Aorta (tissue), 5 donors: Measurements from ENCODE around the gene SEPTIN10. TPM values are rescaled to one million over a fixed set of nuclear protein-coding genes. Genes with fewer than 3 reads are reported as not detected.
"Not testable (repeated sequence)": the region's sequence is repeated elsewhere in the genome, so short reads cannot be mapped to it uniquely, and the experiment has no call there.

Source experiments
- ATAC-seq: fragments of 200-7000 bp; cut with Tn5 transposase; one replicate; pipeline ENCODE4 v1.9.1; 2022; ENCODE audit warnings: moderate library complexity; ENCODE audit not compliant: low FRiP score
- DNase-seq, 2 donors: peaks; one replicate each; pipeline ENCODE4 v3.0.0-alpha.2; 2020
- H3K27ac ChIP-seq, 2 donors: one replicate each; pipeline ENCODE4 v1.5.1; 2013; ENCODE audit warnings: low read length in 2 of 2, mild to moderate bottlenecking in 2 of 2, moderate library complexity in 2 of 2, control low read depth in 1 of 2, inconsistent platforms in 1 of 2, low read depth in 1 of 2
- H3K27me3 ChIP-seq, 2 donors: one replicate each; pipeline ENCODE4 v1.6.1; 2013; ENCODE audit warnings: control low read depth in 1 of 2, low read length in 1 of 2, mild to moderate bottlenecking in 1 of 2, moderate library complexity in 1 of 2; ENCODE audit not compliant: insufficient read depth in 2 of 2, control insufficient read depth in 1 of 2
- H3K36me3 ChIP-seq, 2 donors: one replicate each; pipeline ENCODE4 v1.6.1; 2013; ENCODE audit warnings: control low read depth in 1 of 2, low read length in 1 of 2, mild to moderate bottlenecking in 1 of 2; ENCODE audit not compliant: insufficient read depth in 2 of 2, control insufficient read depth in 1 of 2
- H3K4me1 ChIP-seq, 2 donors: one replicate each; pipeline ENCODE4 v1.6.1; 2013; ENCODE audit warnings: low read length in 2 of 2, control low read depth in 1 of 2, mild to moderate bottlenecking in 1 of 2, moderate library complexity in 1 of 2; ENCODE audit not compliant: insufficient read depth in 2 of 2, control insufficient read depth in 1 of 2
- H3K4me3 ChIP-seq, 2 donors: one replicate each; pipeline ENCODE4 v1.5.1; 2013; ENCODE audit warnings: low read length in 2 of 2, control low read depth in 1 of 2, mild to moderate bottlenecking in 1 of 2
- H3K9me3 ChIP-seq: one replicate; pipeline ENCODE4 v1.6.1; 2013; ENCODE audit warnings: mild to moderate bottlenecking, low read length; ENCODE audit not compliant: control insufficient read depth
- WGBS, 2 donors: extraction: QIAGEN DNeasy Blood & Tissue Kit; methylation state at CpG; one replicate each; pipeline ENCODE4 v1.1.7; 2013; 5-methylcytosine and 5-hydroxymethylcytosine counted together
- intact Hi-C, 2 donors: fragments of 100-400 bp; cut with DNase I; formaldehyde crosslinking; loops; one replicate each; pipeline versions ENCODE4 v1.14.2 to v1.15.0; 2022
- polyA plus RNA-seq, 2 donors: library from polyadenylated mRNA; stranded (reverse); fragments of 200-250 nt; gene quantifications; one replicate each; pipeline ENCODE4 v1.2.3, GENCODE V29; 2013
- total RNA-seq, 2 donors: library from RNA; stranded (reverse); fragmentation: NEBNext Ultra II Directional; extraction: Animal tissue kit (Norgen Biotek cat#: 25700); gene quantifications; one replicate each; pipeline ENCODE4 v1.2.1, GENCODE V29; 2021
- donor health status: healthy with polysubstance abuse.
- donor health status: Bipolar disorder and iron deficiency.
- donor health status: DM: no; HTN: no; CAD: no.
- donor health status: DM: no; HTN: no; CAD: no.
- donor health status: DM: yes; HTN: yes; CAD: no.

The SEPTIN10 gene
- total and polyA plus RNA-seq, 4 donors: 80.3 to 132 (median 107) TPM

- Histone ChIP-seq H3K4me1 (peaks cover 0 to 4% of the 10 kb centered on the region in 2 donors), H3K27ac (no peak overlapping the region), H3K4me3 (no peak overlapping the region), H3K27me3 (no peaks in the 10 kb centered on the region), H3K36me3 (peaks cover 0 to 3% of the 10 kb centered on the region in 2 donors), H3K9me3 (no peaks in the 10 kb centered on the region)
- ATAC-seq (no peak), DNase-seq (no peak)
- intact Hi-C loops: no loop called here
- 90 to 95% methylated on average over 16 of the region's 16 CpGs for WGBS, 2 donors
Measured at GRCh38 chr2:109594246-109594885, 19.4 kb downstream of the SEPTIN10 start.

- Histone ChIP-seq H3K9me3 (no peaks in the 10 kb centered on the region), H3K27me3 (no peaks in the 10 kb centered on the region), H3K4me1 (peaks cover 0 to 4% of the 10 kb centered on the region in 2 donors), H3K36me3 (peaks cover 0 to 3% of the 10 kb centered on the region in 2 donors), H3K27ac (no peak overlapping the region), H3K4me3 (no peak overlapping the region)
- ATAC-seq (no peak), DNase-seq (no peak)
- 90 to 95% methylated on average over 3 of the region's 3 CpGs for WGBS, 2 donors
- intact Hi-C loops: no loop called here
Measured at GRCh38 chr2:109592905-109593304, 20.9 kb downstream of the SEPTIN10 start.

- DNase-seq (no peak), ATAC-seq (no peak)
- Histone ChIP-seq H3K4me1 (no peaks in the 10 kb centered on the region), H3K4me3 (no peak overlapping the region), H3K9me3 (no peaks in the 10 kb centered on the region), H3K27me3 (no peaks in the 10 kb centered on the region), H3K27ac (no peak overlapping the region), H3K36me3 (peaks cover 0 to 3% of the 10 kb centered on the region in 2 donors)
- intact Hi-C loops: no loop called here
Measured at GRCh38 chr2:109591206-109591605, 22.6 kb downstream of the SEPTIN10 start.

GRCh38 chr2:109586687-109587086, 27.1 kb downstream of the SEPTIN10 start:
- H3K36me3 ChIP-seq: peaks cover 0 to 7% of the 10 kb centered on the region in 2 donors
- ATAC-seq: no peak
- H3K4me1 ChIP-seq: no peaks in the 10 kb centered on the region
- no peaks in the 10 kb centered on the region for H3K9me3 ChIP-seq
- H3K27ac ChIP-seq: no peak overlapping the region
- intact Hi-C loops: no loop called here
- H3K4me3 ChIP-seq: no peak overlapping the region
- H3K27me3 ChIP-seq: no peaks in the 10 kb centered on the region
- no peak for DNase-seq

- Histone ChIP-seq H3K27me3 (no peaks in the 10 kb centered on the region), H3K36me3 (peaks cover 0 to 4% of the 10 kb centered on the region in 2 donors), H3K4me1 (no peaks in the 10 kb centered on the region), H3K4me3 (no peak overlapping the region), H3K9me3 (no peaks in the 10 kb centered on the region), H3K27ac (no peak overlapping the region)
- 85 to 88% methylated on average over 6 of the region's 6 CpGs for WGBS, 2 donors
- DNase-seq (no peak), ATAC-seq (no peak)
- intact Hi-C loops: no loop called here
Measured at GRCh38 chr2:109582928-109583895, 30.6 kb downstream of the SEPTIN10 start.

GRCh38 chr2:109577630-109578029, 36.1 kb downstream of the SEPTIN10 start:
- ATAC-seq, H3K27me3 ChIP-seq: not testable (repeated sequence)
- WGBS, 2 donors: 94% methylated on average over 7 of the region's 7 CpGs

GRCh38 chr2:109575373-109575772, 38.4 kb downstream of the SEPTIN10 start:
- no peaks in the 10 kb centered on the region for H3K9me3 ChIP-seq
- H3K36me3 ChIP-seq: peaks cover 0 to 4% of the 10 kb centered on the region in 2 donors
- DNase-seq (no peak), ATAC-seq (no peak)
- no peak overlapping the region for H3K27ac ChIP-seq
- no peak overlapping the region for H3K4me3 ChIP-seq
- H3K4me1 ChIP-seq: no peaks in the 10 kb centered on the region
- intact Hi-C loops: no loop called here
- H3K27me3 ChIP-seq: no peaks in the 10 kb centered on the region
- WGBS, 2 donors: 38 to 68% methylated on average over 1 of the region's 1 CpG

More at GRCh38 chr2:109577630-109578029, 36.1 kb downstream of the SEPTIN10 start:
- H3K4me3 ChIP-seq, H3K4me1 ChIP-seq, H3K9me3 ChIP-seq, DNase-seq, H3K27ac ChIP-seq, H3K36me3 ChIP-seq, intact Hi-C loops: not testable (repeated sequence)

- no peaks in the 10 kb centered on the region for H3K27me3 ChIP-seq
- DNase-seq (no peak), ATAC-seq (no peak)
- no peaks in the 10 kb centered on the region for H3K9me3 ChIP-seq
- H3K4me3 ChIP-seq: no peak overlapping the region
- H3K27ac ChIP-seq: no peak overlapping the region
- 81 to 89% methylated on average over 4 of the region's 4 CpGs for WGBS, 2 donors
- peaks cover 0 to 3% of the 10 kb centered on the region in 2 donors for H3K36me3 ChIP-seq
- intact Hi-C loops: no loop called here
- no peaks in the 10 kb centered on the region for H3K4me1 ChIP-seq
Measured at GRCh38 chr2:109563980-109564550, 49.7 kb downstream of the SEPTIN10 start.
